Subcutaneous adipose tissue (tissue), 4 donors: ENCODE data around the gene RHOV. TPM values are rescaled to one million over a fixed set of nuclear protein-coding genes. Genes with fewer than 3 reads are reported as not detected.

Experiments
- total RNA-seq, 4 donors: library from RNA; depleted of rRNA; stranded (reverse); fragments of >200 nt; gene quantifications; one replicate each; pipeline ENCODE4 v1.1.0, GENCODE V29; 2016
- TF ChIP-seq, protein P1 (sequence below): fragments of 450-650 bp; IDR thresholded peaks from one replicate; pipeline ENCODE4 v1.5.1; 2016; ENCODE audit warnings: low read depth, mild to moderate bottlenecking, control low read depth, antibody characterized with exemption, moderate library complexity

The RHOV gene
- total RNA-seq, 4 donors from 2014 or later: not detected

DNA sequence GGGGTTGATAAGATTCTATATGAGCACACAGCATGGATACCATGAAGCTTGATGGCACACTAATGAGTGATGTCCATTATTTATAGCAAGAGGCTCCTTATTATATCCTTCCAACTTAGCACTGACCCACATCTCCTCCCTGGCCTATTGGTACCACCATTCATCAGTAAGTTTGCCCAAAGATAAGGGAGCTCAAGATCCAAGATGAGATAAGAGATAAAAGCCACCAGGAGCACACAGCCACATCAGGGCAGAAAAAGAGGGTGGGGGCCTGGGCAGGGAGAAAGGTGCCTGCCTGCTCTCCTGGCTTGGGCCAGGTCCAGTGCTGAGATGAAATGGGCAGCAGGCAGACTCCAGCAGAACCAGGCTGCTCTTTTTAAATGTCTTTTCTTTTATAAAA, 41.1 kb downstream of the RHOV start:
- TF ChIP-seq, protein P1, sequence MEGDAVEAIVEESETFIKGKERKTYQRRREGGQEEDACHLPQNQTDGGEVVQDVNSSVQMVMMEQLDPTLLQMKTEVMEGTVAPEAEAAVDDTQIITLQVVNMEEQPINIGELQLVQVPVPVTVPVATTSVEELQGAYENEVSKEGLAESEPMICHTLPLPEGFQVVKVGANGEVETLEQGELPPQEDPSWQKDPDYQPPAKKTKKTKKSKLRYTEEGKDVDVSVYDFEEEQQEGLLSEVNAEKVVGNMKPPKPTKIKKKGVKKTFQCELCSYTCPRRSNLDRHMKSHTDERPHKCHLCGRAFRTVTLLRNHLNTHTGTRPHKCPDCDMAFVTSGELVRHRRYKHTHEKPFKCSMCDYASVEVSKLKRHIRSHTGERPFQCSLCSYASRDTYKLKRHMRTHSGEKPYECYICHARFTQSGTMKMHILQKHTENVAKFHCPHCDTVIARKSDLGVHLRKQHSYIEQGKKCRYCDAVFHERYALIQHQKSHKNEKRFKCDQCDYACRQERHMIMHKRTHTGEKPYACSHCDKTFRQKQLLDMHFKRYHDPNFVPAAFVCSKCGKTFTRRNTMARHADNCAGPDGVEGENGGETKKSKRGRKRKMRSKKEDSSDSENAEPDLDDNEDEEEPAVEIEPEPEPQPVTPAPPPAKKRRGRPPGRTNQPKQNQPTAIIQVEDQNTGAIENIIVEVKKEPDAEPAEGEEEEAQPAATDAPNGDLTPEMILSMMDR: no peak

DNA sequence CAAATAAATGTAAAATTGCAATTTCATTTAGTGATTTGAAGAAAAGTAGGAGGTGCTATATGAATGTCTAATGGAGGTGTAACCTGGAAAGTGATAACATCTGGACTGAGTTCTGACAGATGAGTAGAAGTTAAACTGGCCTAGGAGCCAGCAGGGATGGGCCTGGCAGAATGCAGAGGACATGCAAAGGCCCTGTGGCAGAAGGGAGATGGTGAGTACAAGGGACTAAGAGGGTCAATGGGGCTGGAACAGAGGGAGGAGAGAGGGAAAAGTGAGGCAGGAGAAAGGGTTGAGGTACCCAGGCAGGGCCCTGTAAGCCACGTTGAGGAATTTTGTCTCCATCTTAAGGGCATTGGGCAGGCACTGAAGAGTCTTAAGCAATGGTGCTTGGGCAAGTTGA, 42.2 kb downstream of the RHOV start:
- TF ChIP-seq, protein P1: no peak

- TF ChIP-seq, protein P1: no peak
Observed at GRCh38 chr15:40830884-40831283, 43.1 kb downstream of the RHOV start.

DNA sequence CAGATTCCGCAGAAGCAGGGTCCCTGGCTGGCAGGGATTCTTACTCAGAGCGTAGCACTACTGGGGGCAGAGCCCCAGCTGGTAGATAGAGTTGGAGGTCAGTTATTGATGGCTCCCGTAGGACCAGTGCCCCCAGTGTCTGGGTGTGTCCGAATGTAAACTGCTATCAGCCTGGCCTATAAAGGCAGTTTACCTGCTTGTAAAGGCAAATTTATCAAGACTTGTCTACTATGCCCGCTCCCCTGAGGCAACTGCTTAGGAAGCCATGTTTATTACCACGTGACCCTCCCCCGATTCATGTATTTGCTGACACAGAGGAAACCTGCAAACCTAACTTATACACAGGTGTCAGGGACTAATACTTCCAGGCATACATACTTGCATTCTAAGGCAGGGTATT, 44.9 kb downstream of the RHOV start:
- TF ChIP-seq, protein P1: no peak

DNA sequence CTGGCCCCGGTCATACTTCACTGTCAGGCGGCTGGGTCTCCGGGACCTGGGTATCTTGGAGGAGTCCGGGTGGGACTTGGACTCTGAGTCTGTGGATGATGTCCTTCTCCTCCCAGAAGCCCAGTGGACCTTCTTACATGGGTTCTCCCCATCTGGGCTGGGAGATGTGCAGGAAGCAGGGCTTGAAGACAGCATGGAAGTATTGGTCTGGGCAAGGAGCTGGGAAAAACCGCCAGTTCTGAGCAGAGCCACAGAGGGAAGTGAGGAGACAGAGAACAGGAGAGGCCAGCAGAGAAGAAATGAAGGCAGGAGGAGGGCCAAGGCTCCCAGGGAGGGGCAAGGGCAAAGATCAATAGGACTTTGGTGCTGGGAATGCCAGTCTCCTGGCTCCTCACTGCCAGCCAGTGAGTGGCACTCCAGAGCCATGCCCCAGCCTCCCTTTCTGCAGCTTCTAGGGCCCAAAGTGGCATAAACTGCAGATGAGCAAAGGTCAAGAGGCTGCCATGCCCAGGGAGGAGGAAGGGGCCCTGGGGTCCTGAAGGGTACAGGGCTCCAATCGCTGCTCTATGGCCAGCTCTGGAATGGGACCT, 45.5 kb downstream of the RHOV start, which contains the start of gene PPP1R14D:
TSS of gene PPP1R14D (minus strand) at position 262 of the 590 bp plus-strand sequence. CDS start at position 195, 67 bp downstream.
- TF ChIP-seq, protein P1: no peak

- TF ChIP-seq, protein P1: no peak
Observed at GRCh38 chr15:40826423-40827075, 47.5 kb downstream of the RHOV start.

GRCh38 chr15:40825661-40826422, 48.2 kb downstream of the RHOV start:
- TF ChIP-seq, protein P1: no peak
